ENCODE measurements around the gene ST7L.

Gene ST7L

DNA sequence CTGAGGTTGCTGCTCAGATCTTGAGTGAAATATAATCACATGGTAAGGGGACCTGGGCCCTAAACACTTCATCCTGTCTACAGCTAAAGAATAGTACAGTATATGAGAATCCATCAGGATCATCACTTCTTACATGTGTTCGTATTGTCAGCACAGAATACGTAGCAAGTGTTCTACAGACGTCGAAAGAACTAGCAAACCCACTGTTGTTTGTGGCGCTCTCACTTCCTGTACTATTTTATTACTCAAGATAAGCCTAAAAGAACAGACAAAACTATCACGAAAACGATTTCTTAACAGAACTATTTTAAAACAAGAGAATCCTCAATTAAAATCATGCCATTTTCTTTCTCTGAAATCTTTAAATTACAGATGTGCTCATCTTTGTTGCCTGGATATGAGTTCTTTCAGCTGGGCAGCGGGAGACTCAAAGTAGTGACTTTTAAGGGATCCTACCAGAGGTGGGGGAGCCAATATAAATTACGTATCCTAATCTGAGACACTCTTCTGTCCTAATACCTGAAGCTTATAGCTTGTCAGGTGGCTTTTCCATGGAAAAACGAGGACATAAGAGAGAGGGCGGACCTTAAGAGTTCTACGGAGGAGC, 724 bp downstream of the ST7L start:
- DNase-seq (ENCODE audit: low read depth) = no peak

DNA sequence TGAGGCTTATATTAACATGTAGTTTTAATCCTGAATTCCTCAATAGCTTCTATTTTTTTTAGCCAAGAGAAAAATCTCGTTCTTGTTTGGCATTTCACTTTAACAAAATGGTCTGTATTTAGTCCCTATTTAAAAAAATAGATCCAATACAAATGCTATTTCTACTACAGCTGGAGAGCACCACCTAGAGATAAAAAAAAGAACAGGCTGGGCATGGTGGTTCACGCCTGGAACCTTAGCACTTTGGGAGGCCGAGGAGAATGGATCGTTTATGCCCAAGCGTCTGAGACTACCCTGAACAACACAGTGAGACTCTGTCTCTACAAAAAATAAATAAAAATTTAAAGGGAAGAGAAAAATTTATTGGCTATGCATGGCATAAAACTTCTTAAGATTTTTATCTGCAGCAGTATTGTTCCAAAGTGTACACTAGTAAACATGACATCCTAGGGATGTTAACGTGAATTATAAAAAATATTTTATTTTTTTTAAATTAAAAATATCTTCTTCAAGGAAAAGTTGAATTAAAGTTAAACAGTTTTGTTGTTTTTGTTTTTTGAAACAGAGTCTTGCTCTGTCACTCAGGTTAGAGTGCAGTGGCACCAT, 4.4 kb downstream of the ST7L start:
- DNase-seq (ENCODE audit: low read depth) = no peak

DNA sequence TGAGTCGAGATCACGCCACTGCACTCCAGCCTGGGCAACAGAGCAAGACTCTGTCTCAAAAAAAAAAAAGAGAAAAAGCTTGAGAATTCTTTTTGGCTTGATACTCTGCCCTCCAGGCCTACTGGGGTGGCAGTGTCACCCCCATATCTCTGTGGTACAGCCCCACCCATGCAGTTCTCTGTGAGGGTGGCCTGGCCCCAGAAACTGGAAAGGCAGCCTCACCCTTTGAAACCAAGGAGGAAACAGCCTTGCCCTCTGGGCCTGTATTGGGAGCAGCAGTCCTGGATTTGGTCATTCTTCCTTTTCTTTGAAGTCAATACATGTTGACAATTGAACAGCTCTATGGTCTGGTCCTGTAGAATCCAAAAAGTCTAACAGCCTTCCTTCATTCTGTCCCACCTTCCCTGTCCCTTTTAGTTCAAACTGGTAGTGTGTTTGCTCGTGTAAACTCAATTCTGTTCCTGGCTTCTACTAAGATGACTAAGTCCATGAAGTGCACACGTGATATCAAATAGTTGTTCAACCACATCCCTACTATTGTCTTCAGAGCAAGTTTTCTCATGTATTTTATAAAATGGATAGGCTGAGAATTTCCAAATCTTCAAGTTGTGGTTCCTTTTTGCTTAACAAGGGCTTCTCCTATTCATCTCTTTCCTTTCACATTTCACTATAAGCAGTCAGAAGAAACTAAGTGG, 13.2 kb downstream of the ST7L start:
- no peak for DNase-seq (ENCODE audit: low read depth)

- DNase-seq (ENCODE audit: low read depth) = no peak
These were observed 15.4 kb downstream of the ST7L start for GRCh38 chr1:112603541-112603940.

DNA sequence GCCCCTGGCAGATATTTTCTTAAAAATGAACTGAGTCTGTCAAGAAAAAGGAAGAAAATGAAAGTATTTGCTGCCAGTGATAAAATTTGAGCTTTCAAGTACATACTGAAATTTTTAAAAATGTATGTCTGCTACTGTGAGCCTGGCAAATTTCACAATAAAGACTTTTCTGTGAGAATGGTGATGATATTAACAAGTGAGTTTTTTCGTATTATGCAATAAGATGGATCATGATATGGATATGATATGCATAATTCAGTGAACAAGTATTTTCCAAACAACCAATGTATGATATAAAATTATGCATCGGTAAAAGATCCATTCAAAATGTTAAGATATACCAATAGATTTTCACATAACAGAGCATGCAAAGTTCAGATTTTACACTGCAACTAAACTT, 15.9 kb downstream of the ST7L start:
- no peak for DNase-seq (ENCODE audit: low read depth)

DNA sequence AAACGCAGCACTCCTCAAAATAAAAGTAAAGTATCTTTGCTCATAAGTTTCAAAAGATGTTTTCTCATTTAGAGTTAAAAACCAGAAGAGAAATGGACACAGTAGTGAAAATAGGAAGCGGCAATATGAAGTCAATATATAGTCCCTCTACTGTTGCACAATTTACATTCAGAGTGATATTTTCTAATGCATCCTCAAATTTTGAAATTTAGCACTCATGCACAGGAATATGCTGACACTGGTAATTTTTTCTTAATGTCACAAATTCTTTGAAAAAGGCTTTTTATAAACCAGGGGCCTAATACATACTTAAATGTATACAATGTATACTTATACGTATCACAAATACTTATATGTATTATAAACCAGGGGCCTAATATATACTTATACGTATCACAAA, 19.5 kb downstream of the ST7L start:
- DNase-seq (ENCODE audit: low read depth) = no peak

- DNase-seq (ENCODE audit: low read depth) = no peak
These were observed 24.6 kb downstream of the ST7L start for GRCh38 chr1:112594208-112594876.

GRCh38 chr1:112589766-112590165, 29.2 kb downstream of the ST7L start:
- no peak for DNase-seq (ENCODE audit: low read depth)

GRCh38 chr1:112583366-112583765, 35.6 kb downstream of the ST7L start:
- DNase-seq (ENCODE audit: low read depth) = no peak

GRCh38 chr1:112581586-112582192, 37.3 kb downstream of the ST7L start:
- DNase-seq (ENCODE audit: low read depth) = peak; percentile 5

- DNase-seq (ENCODE audit: low read depth) = peak; percentile 11
These were observed 39.0 kb downstream of the ST7L start for GRCh38 chr1:112579801-112580510.

DNA sequence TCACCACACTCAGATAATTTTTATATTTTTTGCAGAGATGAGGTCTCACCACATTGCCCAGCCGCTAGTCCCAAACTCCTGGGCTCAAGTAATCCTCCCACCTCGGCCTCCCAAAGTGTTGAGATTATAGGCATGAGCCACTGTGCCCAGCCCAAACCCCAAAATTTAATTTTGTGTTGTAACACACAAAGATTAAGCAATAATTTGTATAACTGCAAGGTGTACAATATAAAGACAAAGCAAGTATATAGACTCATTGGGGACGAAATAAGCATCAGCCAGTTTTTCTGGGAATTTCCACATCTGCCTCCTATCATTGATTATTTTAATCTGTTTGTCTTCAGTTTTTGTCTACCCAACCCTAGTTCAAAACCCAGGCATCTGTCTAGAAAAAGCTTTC, 42.7 kb downstream of the ST7L start:
- DNase-seq (ENCODE audit: low read depth) = no peak

DNA sequence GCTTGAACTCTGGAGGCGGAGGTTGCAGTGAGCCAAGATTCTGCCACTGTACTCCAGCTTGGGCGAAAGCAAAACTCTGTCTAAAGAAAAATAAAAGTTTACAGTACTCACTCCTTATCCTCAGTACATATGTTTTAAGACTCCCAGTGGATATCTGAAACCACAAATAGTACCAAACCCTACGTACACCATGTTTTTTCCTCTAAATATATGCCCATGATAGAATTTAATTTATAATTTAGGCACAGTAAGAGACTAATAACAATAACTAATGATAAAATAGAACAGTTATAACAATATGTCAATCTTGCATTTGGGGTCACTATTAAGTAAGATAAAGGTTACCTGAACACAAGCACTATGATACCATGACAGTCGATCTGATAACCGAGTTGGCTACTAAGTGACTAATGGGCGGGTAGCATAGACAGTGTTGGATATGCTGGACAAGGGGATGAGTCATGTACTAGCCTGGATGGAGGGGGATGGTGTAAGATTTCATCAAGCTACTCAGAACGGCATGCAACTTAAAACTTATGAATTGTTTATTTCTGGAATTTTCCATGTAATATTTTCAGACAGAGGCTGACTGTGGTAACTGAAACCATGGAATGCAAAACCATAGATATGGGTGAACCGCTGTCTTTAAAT, 43.7 kb downstream of the ST7L start:
- DNase-seq (ENCODE audit: low read depth) = peak; percentile 76

DNA sequence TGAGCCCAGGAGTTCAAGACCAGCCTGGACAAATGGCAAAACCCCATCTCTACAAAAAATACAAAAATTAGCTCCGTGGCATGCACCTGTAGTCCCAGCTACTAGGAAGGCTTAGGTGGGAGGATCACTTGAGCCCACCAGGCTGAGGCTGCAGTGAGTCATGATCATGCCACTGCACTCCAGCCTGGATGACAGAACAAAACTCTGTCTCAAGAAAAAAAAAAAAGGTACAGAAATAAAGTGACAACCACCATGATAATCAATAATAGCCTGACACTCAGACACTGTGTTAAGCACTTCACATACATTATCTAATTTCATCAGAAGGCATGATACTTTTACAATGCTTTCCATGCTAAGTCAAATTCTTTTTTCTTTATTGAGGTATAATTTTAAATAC, 53.1 kb downstream of the ST7L start:
- DNase-seq (ENCODE audit: low read depth) = no peak

- DNase-seq (ENCODE audit: low read depth) = no peak
These were observed 54.9 kb downstream of the ST7L start for GRCh38 chr1:112564081-112564480.

GRCh38 chr1:112563341-112563740, 55.6 kb downstream of the ST7L start:
- no peak for DNase-seq (ENCODE audit: low read depth)

- DNase-seq (ENCODE audit: low read depth) = no peak
These were observed 60.3 kb downstream of the ST7L start for GRCh38 chr1:112558634-112559033.

GRCh38 chr1:112557385-112557784, 61.6 kb downstream of the ST7L start:
- DNase-seq (ENCODE audit: low read depth) = no peak

DNA sequence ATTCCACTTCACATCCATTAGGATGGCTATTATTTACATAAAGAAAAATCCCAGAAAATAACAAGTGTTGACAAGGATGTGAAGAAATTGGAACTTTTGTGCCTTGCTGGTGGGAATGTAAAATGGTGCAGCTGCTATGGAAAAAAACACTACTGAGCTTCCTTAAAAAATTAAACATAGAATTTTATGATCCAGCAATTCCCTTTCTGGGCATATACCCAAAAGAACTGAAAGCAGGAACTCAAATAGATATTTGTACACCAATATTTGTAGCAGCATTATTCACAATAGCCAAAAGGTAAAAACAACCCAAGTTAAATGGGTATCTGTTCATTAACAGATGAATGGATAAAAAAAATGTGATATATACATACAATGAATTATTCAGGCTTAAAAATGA, 64.5 kb downstream of the ST7L start:
- DNase-seq (ENCODE audit: low read depth) = no peak

DNA sequence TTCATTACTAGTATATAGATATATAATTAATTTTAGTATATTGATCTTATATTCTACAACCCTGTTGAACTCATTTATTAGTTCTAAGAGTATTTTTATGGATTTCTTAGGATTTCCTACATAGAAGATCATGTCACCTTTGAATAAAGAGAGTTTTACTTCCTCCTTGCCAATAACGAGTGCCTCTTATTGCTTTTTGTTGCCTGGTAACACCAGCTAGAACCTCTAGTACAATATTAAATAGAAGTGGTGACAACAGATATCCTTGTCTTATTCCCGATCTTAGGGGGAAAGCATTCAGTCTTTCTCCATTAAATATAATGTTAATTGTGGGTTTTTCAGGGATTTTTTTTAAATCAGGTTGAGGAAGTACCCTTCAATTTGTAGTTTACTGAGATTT, 69.4 kb downstream of the ST7L start:
- no peak for DNase-seq (ENCODE audit: low read depth)

- DNase-seq (ENCODE audit: low read depth) = no peak
These were observed 70.4 kb downstream of the ST7L start for GRCh38 chr1:112548547-112548946.

GRCh38 chr1:112546076-112546475, 72.9 kb downstream of the ST7L start:
- no peak for DNase-seq (ENCODE audit: low read depth)

Data from HS-5 (cell line).